Natural killer cell (primary cell): ENCODE data around the gene KLK1. TPM values are rescaled to one million over a fixed set of nuclear protein-coding genes. Genes with fewer than 3 reads are reported as not detected.

Experiments
- ATAC-seq, 3 donors: fragments of 150-1000 bp in 2 of 3; fragments of 200-7000 bp in 1 of 3; cut with Tn5 transposase; 1 replicate in 1 of 3; 2 replicates in 2 of 3; pipeline ENCODE4 v1.10.0; 2021; ENCODE audit warnings: mild to moderate bottlenecking in 2 of 3, moderate library complexity in 2 of 3
- DNase-seq, 2 donors: peaks; one replicate each; pipeline versions ENCODE4 v3.0.0 to v3.0.0-alpha.2; 2013 to 2021; ENCODE audit warnings: mixed read lengths in 1 of 2
- H3K27ac ChIP-seq: one replicate; pipeline ENCODE4 v1.5.1; 2013; ENCODE audit warnings: mild to moderate bottlenecking, low read length
- H3K27me3 ChIP-seq: one replicate; pipeline ENCODE4 v1.6.1; 2013; ENCODE audit warnings: low read length; ENCODE audit not compliant: control insufficient read depth, insufficient read depth
- H3K36me3 ChIP-seq: one replicate; pipeline ENCODE4 v1.6.1; 2013; ENCODE audit warnings: low read length; ENCODE audit not compliant: control insufficient read depth, insufficient read depth
- H3K4me1 ChIP-seq: one replicate; pipeline ENCODE4 v1.6.1; 2013; ENCODE audit warnings: low read length; ENCODE audit not compliant: control insufficient read depth, insufficient read depth
- H3K4me3 ChIP-seq: one replicate; pipeline ENCODE4 v1.5.1; 2013; ENCODE audit warnings: low read length
- H3K9me3 ChIP-seq: one replicate; pipeline ENCODE4 v1.6.1; 2013; ENCODE audit warnings: low read length; ENCODE audit not compliant: control insufficient read depth, insufficient read depth
- H3K27ac Mint-ChIP-seq, 2 donors: one replicate each; pipeline ENCODE4 v1.8.0; 2022; ENCODE audit warnings: mild to moderate bottlenecking in 2 of 2, mixed read lengths in 2 of 2, moderate library complexity in 1 of 2
- H3K27me3 Mint-ChIP-seq, 2 donors: one replicate each; pipeline ENCODE4 v1.8.0; 2022; ENCODE audit warnings: low read depth in 2 of 2, mixed read lengths in 2 of 2
- H3K36me3 Mint-ChIP-seq: one replicate; pipeline ENCODE4 v1.8.0; 2022; ENCODE audit warnings: mixed read lengths
- H3K4me1 Mint-ChIP-seq, 2 donors: one replicate each; pipeline ENCODE4 v1.8.0; 2022; ENCODE audit warnings: mixed read lengths in 2 of 2
- H3K4me3 Mint-ChIP-seq: one replicate; pipeline ENCODE4 v1.8.0; 2022; ENCODE audit warnings: mild to moderate bottlenecking, moderate library complexity, mixed read lengths
- H3K9me3 Mint-ChIP-seq, 2 donors: one replicate each; pipeline ENCODE4 v1.8.0; 2022; ENCODE audit warnings: mixed read lengths in 2 of 2
- WGBS: methylation state at CpG from one replicate; pipeline ENCODE4 v1.1.7; 2013; ENCODE audit warnings: missing lambda C conversion rate; ENCODE audit not compliant: insufficient coverage; 5-methylcytosine and 5-hydroxymethylcytosine counted together
- intact Hi-C: fragments of 100-400 bp; cut with micrococcal nuclease; formaldehyde crosslinking; loops from one replicate; pipeline ENCODE4 v1.14.2; 2022
- total RNA-seq, 4 donors: library from RNA; stranded (reverse); fragments of 120-200 nt in 1 of 4; gene quantifications; one replicate each; pipeline versions ENCODE4 v1.2.3 to v1.2.4, GENCODE V29; 2013 to 2022
- TF ChIP-seq, protein P1 (sequence below): fragments of 200-600 bp; IDR thresholded peaks from one replicate; pipeline ENCODE4 v1.8.0; 2022; ENCODE audit warnings: antibody characterized with exemption

KLK1 gene
- total RNA-seq, 3 donors from 2014 or later (not counting 1 experiment from before 2014, with no cell fraction given) = not detected

DNA sequence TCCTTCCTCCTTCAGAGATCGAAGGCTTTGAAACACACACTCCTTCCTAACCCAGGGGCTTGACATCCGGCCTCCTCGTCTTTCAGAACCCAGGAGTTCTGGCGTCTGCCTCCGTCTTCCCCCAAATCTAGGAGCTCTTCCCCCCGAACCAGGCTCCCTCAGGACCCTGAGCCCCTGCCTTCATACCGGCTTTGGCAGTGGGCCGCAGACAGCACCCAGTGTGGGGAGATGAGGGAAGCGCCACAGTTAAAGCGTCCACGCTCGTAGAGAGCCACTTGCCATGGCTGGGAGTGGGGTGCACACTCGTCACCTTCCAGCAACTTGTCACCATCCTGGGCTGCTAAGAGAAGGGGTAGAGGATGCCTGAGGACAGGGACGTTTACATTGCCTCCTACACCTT, 3.9 kb upstream of the KLK1 start:
- Histone ChIP-seq H3K4me1 (no peaks in the 10 kb centered on the region), H3K27ac (no peak overlapping the region), H3K9me3 (no peaks in the 10 kb centered on the region), H3K4me3 (no peak overlapping the region), H3K27me3 (no peaks in the 10 kb centered on the region), H3K36me3 (no peaks in the 10 kb centered on the region)
- no peaks in the 10 kb centered on the region for H3K9me3 Mint-ChIP-seq
- intact Hi-C loops = no loop called here
- TF ChIP-seq, protein P1, sequence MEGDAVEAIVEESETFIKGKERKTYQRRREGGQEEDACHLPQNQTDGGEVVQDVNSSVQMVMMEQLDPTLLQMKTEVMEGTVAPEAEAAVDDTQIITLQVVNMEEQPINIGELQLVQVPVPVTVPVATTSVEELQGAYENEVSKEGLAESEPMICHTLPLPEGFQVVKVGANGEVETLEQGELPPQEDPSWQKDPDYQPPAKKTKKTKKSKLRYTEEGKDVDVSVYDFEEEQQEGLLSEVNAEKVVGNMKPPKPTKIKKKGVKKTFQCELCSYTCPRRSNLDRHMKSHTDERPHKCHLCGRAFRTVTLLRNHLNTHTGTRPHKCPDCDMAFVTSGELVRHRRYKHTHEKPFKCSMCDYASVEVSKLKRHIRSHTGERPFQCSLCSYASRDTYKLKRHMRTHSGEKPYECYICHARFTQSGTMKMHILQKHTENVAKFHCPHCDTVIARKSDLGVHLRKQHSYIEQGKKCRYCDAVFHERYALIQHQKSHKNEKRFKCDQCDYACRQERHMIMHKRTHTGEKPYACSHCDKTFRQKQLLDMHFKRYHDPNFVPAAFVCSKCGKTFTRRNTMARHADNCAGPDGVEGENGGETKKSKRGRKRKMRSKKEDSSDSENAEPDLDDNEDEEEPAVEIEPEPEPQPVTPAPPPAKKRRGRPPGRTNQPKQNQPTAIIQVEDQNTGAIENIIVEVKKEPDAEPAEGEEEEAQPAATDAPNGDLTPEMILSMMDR = no peak
- no peaks in the 10 kb centered on the region for H3K36me3 Mint-ChIP-seq
- ATAC-seq = no peak
- H3K27me3 Mint-ChIP-seq = peaks cover 13 to 24% of the 10 kb centered on the region in 2 donors
- 84% methylated on average over 13 of the region's 14 CpGs for WGBS
- H3K4me3 Mint-ChIP-seq = no peak overlapping the region
- no peaks in the 10 kb centered on the region for H3K4me1 Mint-ChIP-seq
- no peak overlapping the region for H3K27ac Mint-ChIP-seq
- no peak for DNase-seq

DNA sequence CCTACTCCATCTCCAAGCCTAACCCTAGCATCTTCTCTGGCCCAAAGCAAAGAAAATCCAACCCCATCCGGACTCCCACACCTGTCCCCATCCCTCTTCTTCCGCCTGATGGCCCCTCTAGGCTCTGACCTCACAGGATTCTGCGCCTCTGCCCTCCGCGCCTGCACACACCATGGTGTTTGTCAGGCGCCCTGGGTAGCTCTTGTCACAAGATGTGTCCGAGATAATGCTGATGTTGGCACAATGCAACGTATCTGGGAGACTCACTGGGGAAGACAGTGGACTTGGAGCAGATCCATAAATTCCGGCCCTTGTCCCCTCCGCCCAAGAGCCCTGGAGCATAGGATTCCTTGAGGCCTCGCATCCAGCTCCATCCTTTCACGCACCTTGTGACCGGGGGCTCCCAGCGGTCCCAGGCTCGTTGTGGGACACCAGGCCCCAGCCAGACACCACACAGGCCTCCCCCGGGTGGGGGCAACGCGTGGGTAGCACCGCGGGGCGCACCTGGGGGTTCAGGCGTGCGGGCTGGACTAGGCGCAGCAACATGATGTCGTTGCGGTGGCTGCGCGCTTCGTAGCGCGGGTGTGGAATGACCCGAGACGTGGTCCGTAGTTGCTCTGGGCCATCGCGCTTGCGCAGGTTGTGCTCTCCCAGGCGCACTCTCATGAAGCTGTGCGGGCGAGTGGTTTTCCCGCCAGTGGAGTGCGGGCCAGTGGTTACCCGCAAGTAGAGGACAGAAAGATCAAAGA, 3.1 kb upstream of the KLK1 start:
- no peaks in the 10 kb centered on the region for H3K36me3 ChIP-seq
- TF ChIP-seq, protein P1 = no peak
- DNase-seq (no peak), ATAC-seq (no peak)
- H3K9me3 ChIP-seq = no peaks in the 10 kb centered on the region
- intact Hi-C loops = no loop called here
- H3K9me3 Mint-ChIP-seq = no peaks in the 10 kb centered on the region
- H3K4me1 ChIP-seq = no peaks in the 10 kb centered on the region
- no peak overlapping the region for H3K4me3 ChIP-seq
- no peak overlapping the region for H3K27ac ChIP-seq
- no peaks in the 10 kb centered on the region for H3K36me3 Mint-ChIP-seq
- no peak overlapping the region for H3K4me3 Mint-ChIP-seq
- no peak overlapping the region for H3K27ac Mint-ChIP-seq
- peaks cover 21 to 31% of the 10 kb centered on the region in 2 donors for H3K27me3 Mint-ChIP-seq
- no peaks in the 10 kb centered on the region for H3K4me1 Mint-ChIP-seq
- no peaks in the 10 kb centered on the region for H3K27me3 ChIP-seq
- 73% methylated on average over 43 of the region's 43 CpGs for WGBS

DNA sequence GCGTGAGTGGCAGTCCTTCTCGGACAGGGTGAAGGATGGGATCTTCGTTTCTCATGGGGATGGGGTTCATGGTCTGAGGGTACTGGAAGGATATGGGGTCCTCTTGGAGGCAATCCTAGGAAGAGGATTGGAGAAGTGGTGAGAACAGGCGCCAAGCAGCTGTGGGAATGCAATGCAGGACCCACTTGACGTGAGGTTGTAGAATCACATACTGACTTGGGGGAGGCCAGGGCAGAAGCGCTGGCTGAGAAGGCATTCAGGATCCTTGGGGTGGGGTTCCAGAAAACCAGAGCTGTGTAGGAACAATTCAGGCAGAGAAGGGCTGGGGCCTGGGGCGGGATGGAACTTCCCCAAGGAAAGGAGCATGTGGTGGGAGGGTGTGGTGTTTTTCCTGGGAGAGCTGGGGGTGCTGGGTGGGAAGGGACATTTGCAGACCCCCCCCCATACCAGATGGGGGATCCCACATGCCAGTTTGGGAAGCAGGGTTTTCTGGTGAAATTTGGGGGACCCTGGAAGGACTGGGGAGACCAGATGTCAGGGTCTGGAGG, 852 bp downstream of the KLK1 start:
- Histone ChIP-seq H3K36me3 (no peaks in the 10 kb centered on the region), H3K4me3 (no peak overlapping the region), H3K4me1 (peaks cover 16% of the 10 kb centered on the region), H3K9me3 (no peaks in the 10 kb centered on the region), H3K27ac (no peak overlapping the region), H3K27me3 (peaks cover 9% of the 10 kb centered on the region)
- Mint-ChIP-seq H3K27ac (no peak overlapping the region), H3K9me3 (no peaks in the 10 kb centered on the region), H3K4me3 (no peak overlapping the region), H3K36me3 (no peaks in the 10 kb centered on the region), H3K27me3 (peaks cover 48 to 50% of the 10 kb centered on the region in 2 donors), H3K4me1 (peaks cover 6 to 20% of the 10 kb centered on the region in 2 donors)
- intact Hi-C loops = no loop called here
- TF ChIP-seq, protein P1 = no peak
- 75% methylated on average over 7 of the region's 7 CpGs for whole genome bisulfite sequencing
- ATAC-seq (no peak), DNase-seq (no peak)
